ENCODE measurements around the gene SIK2. TPM values are rescaled to one million over a fixed set of nuclear protein-coding genes. Genes with fewer than 3 reads are reported as not detected.

The SIK2 gene
- polyA plus RNA-seq, 1 donor from 2014 or later: 9.0 TPM

DNA sequence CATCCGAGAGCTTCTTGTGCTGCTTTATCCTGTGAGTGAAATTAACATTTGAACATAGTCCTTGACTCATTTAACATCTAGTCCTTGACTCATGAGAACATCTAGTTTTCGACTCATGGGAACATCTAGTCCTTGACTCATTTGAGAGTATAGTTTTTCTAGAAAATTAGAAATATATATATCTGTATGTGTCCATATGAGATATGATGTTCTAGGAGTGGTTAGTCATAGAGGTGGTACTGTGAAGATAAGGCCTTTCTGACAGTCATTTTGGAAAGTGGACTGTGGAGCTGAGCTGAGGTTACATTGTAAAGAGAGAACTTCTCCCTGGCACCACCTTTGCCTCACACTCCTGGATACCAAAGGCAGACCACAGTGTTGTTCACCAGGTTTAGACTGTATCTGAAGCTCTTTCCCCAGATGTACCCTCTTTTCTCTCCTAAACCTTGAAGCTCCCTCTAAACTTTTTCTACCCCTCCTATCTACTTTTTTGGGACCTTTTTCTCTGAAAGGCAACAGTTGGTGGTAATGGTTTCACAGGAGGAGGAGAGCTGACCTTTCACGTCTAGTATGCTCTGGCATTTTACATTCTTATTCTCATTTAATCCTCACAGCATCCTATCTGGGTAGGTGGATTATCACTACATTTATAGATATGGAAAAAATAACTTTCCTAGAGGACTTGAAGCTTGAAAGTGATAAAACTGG is 96.8 kb downstream of the SIK2 start:
- TF ChIP-seq, protein P1, sequence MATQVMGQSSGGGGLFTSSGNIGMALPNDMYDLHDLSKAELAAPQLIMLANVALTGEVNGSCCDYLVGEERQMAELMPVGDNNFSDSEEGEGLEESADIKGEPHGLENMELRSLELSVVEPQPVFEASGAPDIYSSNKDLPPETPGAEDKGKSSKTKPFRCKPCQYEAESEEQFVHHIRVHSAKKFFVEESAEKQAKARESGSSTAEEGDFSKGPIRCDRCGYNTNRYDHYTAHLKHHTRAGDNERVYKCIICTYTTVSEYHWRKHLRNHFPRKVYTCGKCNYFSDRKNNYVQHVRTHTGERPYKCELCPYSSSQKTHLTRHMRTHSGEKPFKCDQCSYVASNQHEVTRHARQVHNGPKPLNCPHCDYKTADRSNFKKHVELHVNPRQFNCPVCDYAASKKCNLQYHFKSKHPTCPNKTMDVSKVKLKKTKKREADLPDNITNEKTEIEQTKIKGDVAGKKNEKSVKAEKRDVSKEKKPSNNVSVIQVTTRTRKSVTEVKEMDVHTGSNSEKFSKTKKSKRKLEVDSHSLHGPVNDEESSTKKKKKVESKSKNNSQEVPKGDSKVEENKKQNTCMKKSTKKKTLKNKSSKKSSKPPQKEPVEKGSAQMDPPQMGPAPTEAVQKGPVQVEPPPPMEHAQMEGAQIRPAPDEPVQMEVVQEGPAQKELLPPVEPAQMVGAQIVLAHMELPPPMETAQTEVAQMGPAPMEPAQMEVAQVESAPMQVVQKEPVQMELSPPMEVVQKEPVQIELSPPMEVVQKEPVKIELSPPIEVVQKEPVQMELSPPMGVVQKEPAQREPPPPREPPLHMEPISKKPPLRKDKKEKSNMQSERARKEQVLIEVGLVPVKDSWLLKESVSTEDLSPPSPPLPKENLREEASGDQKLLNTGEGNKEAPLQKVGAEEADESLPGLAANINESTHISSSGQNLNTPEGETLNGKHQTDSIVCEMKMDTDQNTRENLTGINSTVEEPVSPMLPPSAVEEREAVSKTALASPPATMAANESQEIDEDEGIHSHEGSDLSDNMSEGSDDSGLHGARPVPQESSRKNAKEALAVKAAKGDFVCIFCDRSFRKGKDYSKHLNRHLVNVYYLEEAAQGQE (IDR thresholded peaks at IDR 0.05; ENCODE audit: borderline replicate concordance): no peak
- TF ChIP-seq, protein P2, sequence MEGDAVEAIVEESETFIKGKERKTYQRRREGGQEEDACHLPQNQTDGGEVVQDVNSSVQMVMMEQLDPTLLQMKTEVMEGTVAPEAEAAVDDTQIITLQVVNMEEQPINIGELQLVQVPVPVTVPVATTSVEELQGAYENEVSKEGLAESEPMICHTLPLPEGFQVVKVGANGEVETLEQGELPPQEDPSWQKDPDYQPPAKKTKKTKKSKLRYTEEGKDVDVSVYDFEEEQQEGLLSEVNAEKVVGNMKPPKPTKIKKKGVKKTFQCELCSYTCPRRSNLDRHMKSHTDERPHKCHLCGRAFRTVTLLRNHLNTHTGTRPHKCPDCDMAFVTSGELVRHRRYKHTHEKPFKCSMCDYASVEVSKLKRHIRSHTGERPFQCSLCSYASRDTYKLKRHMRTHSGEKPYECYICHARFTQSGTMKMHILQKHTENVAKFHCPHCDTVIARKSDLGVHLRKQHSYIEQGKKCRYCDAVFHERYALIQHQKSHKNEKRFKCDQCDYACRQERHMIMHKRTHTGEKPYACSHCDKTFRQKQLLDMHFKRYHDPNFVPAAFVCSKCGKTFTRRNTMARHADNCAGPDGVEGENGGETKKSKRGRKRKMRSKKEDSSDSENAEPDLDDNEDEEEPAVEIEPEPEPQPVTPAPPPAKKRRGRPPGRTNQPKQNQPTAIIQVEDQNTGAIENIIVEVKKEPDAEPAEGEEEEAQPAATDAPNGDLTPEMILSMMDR (IDR thresholded peaks at IDR 0.05; ENCODE audit: poor library complexity, severe bottlenecking): no peak
- TF ChIP-seq TAF1 (IDR thresholded peaks at IDR 0.05; ENCODE audit: low read depth): no peak
- TF ChIP-seq EZH2 (IDR thresholded peaks at IDR 0.05; ENCODE audit: borderline replicate concordance, insufficient read depth, low read length, poor library complexity, severe bottlenecking): no peak
- TF ChIP-seq MXI1 (conservative IDR thresholded peaks at IDR 0.05; ENCODE audit: poor library complexity, severe bottlenecking): no peak
- no peak for TF ChIP-seq EP300 (conservative IDR thresholded peaks at IDR 0.05; ENCODE audit: poor library complexity, severe bottlenecking)
- TF ChIP-seq RAD21 (conservative IDR thresholded peaks at IDR 0.05): no peak
- TF ChIP-seq POLR2AphosphoS5 (IDR thresholded peaks at IDR 0.05): no peak
- TF ChIP-seq SMC3 (conservative IDR thresholded peaks at IDR 0.05; ENCODE audit: poor library complexity): no peak
- H3K27ac ChIP-seq (ENCODE audit: low read length): no peak overlapping the region
- no peak overlapping the region for H2AFZ ChIP-seq (ENCODE audit: low read depth, low read length)
- no peaks in the 10 kb centered on the region for H3K9me3 ChIP-seq (ENCODE audit: low read length)
- no peaks in the 10 kb centered on the region for H3K9me2 ChIP-seq (ENCODE audit: insufficient read depth, low read length)
- no peaks in the 10 kb centered on the region for H3K79me2 ChIP-seq (replicated peaks; ENCODE audit: insufficient read depth, low read length)
- H4K20me1 ChIP-seq (ENCODE audit: insufficient read depth): no peaks in the 10 kb centered on the region
- no peaks in the 10 kb centered on the region for H3F3A ChIP-seq (ENCODE audit: insufficient read depth, low read length, poor library complexity, severe bottlenecking)
- H3K27me3 ChIP-seq (ENCODE audit: insufficient read depth, low read depth, low read length): no peaks in the 10 kb centered on the region
- peaks cover 9% of the 10 kb centered on the region for H3K36me3 ChIP-seq (ENCODE audit: insufficient read depth, low read length)
- no peak overlapping the region for H3K4me3 ChIP-seq (ENCODE audit: low read length)
- no peak overlapping the region for H3K9ac ChIP-seq (ENCODE audit: low read length)
- H3K4me2 ChIP-seq (ENCODE audit: low read length): no peak overlapping the region

DNA sequence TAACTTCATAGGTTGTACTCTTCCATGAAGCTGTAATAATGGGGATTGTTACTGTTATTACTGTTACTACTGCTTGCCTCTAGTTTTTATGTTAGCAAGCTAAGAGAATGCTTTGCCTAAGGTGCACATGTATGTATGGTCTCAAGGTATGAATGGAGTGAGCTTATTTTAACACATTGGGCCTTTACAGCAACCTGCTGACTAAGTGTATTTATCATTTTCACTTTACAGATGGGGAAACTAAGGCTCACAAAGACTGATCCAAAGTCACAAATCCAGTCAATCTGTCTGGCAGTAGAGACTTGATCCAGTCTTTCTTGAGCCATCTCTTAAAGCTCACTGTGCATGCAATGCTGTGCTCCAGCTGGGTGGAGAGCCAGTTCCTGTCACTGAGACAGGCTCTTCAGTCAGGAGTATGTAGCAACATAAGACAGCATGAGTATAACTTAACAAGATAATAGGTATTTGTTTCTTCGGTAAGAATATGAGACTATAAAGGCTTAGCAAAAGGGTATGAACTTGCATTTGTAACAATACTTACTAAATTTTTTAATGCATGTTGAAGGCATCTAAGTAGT is 97.4 kb downstream of the SIK2 start:
- Histone ChIP-seq H2AFZ (ENCODE audit: low read depth, low read length) (no peak overlapping the region), H3K27ac (ENCODE audit: low read length) (no peak overlapping the region), H3K27me3 (ENCODE audit: insufficient read depth, low read depth, low read length) (no peaks in the 10 kb centered on the region), H3K9me2 (ENCODE audit: insufficient read depth, low read length) (no peaks in the 10 kb centered on the region), H3K4me2 (ENCODE audit: low read length) (no peak overlapping the region), H3K36me3 (ENCODE audit: insufficient read depth, low read length) (peaks cover 9% of the 10 kb centered on the region), H3K9me3 (ENCODE audit: low read length) (no peaks in the 10 kb centered on the region), H4K20me1 (ENCODE audit: insufficient read depth) (no peaks in the 10 kb centered on the region), H3K9ac (ENCODE audit: low read length) (no peak overlapping the region), H3K4me3 (ENCODE audit: low read length) (no peak overlapping the region), H3F3A (ENCODE audit: insufficient read depth, low read length, poor library complexity, severe bottlenecking) (no peaks in the 10 kb centered on the region), H3K79me2 (replicated peaks; ENCODE audit: insufficient read depth, low read length) (no peaks in the 10 kb centered on the region)
- no peak for TF ChIP-seq EZH2 (IDR thresholded peaks at IDR 0.05; ENCODE audit: borderline replicate concordance, insufficient read depth, low read length, poor library complexity, severe bottlenecking)
- TF ChIP-seq RAD21 (conservative IDR thresholded peaks at IDR 0.05): no peak
- TF ChIP-seq EP300 (conservative IDR thresholded peaks at IDR 0.05; ENCODE audit: poor library complexity, severe bottlenecking): no peak
- TF ChIP-seq MXI1 (conservative IDR thresholded peaks at IDR 0.05; ENCODE audit: poor library complexity, severe bottlenecking): no peak
- no peak for TF ChIP-seq SMC3 (conservative IDR thresholded peaks at IDR 0.05; ENCODE audit: poor library complexity)
- TF ChIP-seq TAF1 (IDR thresholded peaks at IDR 0.05; ENCODE audit: low read depth): no peak
- TF ChIP-seq, protein P2 (IDR thresholded peaks at IDR 0.05; ENCODE audit: poor library complexity, severe bottlenecking): no peak
- TF ChIP-seq POLR2AphosphoS5 (IDR thresholded peaks at IDR 0.05): no peak
- TF ChIP-seq, protein P1 (IDR thresholded peaks at IDR 0.05; ENCODE audit: borderline replicate concordance): no peak

Data from neural cell (in vitro differentiated cells).